ENCODE measurements around the gene KCNT1. TPM values are rescaled to one million over a fixed set of nuclear protein-coding genes. Genes with fewer than 3 reads are reported as not detected.

Gene KCNT1
- total RNA-seq, 4 donors from 2014 or later, result 0.09 TPM; not detected in 3

GRCh38 chr9:135766707-135767106, 64.7 kb downstream of the KCNT1 start:
- no peaks in the 10 kb centered on the region for H3K4me1 ChIP-seq
- peaks cover 0 to 12% (median 0%) of the 10 kb centered on the region in 4 donors for H3K27me3 ChIP-seq
- H3K4me3 ChIP-seq, result no peak overlapping the region
- TF ChIP-seq POLR2A (IDR thresholded peaks at IDR 0.05) (no peak), CTCF (IDR thresholded peaks at IDR 0.05) (no peak)
- peaks cover 0 to 16% (median 9%) of the 10 kb centered on the region in 3 donors for H3K9me3 ChIP-seq
- no peaks in the 10 kb centered on the region for H3K36me3 ChIP-seq
- 67 to 71% methylated on average over 2 of the region's 4 CpGs for WGBS, 2 donors
- intact Hi-C loops (cut with DNase I), result no loop called here
- no peak overlapping the region for H3K27ac ChIP-seq
- no peak for DNase-seq

- peaks cover 0 to 32% (median 0%) of the 10 kb centered on the region in 4 donors for H3K27me3 ChIP-seq
- no peak for DNase-seq
- H3K9me3 ChIP-seq, result peaks cover 0 to 16% (median 9%) of the 10 kb centered on the region in 3 donors
- H3K4me3 ChIP-seq, result no peak overlapping the region
- TF ChIP-seq POLR2A (IDR thresholded peaks at IDR 0.05) (no peak), CTCF (IDR thresholded peaks at IDR 0.05) (no peak)
- intact Hi-C loops (cut with DNase I), result no loop called here
- H3K27ac ChIP-seq, result no peak overlapping the region
- H3K36me3 ChIP-seq, result no peaks in the 10 kb centered on the region
- 84 to 93% methylated on average over 5 to 29 of the region's 43 CpGs for WGBS, 2 donors
- no peaks in the 10 kb centered on the region for H3K4me1 ChIP-seq
Observed at GRCh38 chr9:135768516-135769218, 66.7 kb downstream of the KCNT1 start.

- H3K9me3 ChIP-seq, result peaks cover 0 to 16% (median 9%) of the 10 kb centered on the region in 3 donors
- intact Hi-C loops (cut with DNase I), result no loop called here
- H3K4me3 ChIP-seq, result no peak overlapping the region
- no peak overlapping the region for H3K27ac ChIP-seq
- H3K27me3 ChIP-seq, result peaks cover 0 to 33% (median 0%) of the 10 kb centered on the region in 4 donors
- no peak for DNase-seq
- H3K36me3 ChIP-seq, result no peaks in the 10 kb centered on the region
- H3K4me1 ChIP-seq, result no peaks in the 10 kb centered on the region
- 80 to 88% methylated on average over 2 to 18 of the region's 32 CpGs for WGBS, 2 donors
- TF ChIP-seq POLR2A (IDR thresholded peaks at IDR 0.05) (no peak), CTCF (IDR thresholded peaks at IDR 0.05) (no peak)
Observed at GRCh38 chr9:135769489-135770202, 67.7 kb downstream of the KCNT1 start.

- Histone ChIP-seq H3K4me3 (no peak overlapping the region), H3K27me3 (peaks cover 0 to 38% (median 0%) of the 10 kb centered on the region in 4 donors), H3K36me3 (no peaks in the 10 kb centered on the region), H3K9me3 (peaks cover 0 to 15% (median 9%) of the 10 kb centered on the region in 3 donors), H3K27ac (no peak overlapping the region), H3K4me1 (no peaks in the 10 kb centered on the region)
- no peak for DNase-seq
- 49% methylated on average over 4 of the region's 19 CpGs; no CpG with 5 or more reads in 1 of the 2 donors for WGBS, 2 donors
- intact Hi-C loops (cut with DNase I), result no loop called here
- no peak for TF ChIP-seq POLR2A (IDR thresholded peaks at IDR 0.05)
- TF ChIP-seq CTCF (IDR thresholded peaks at IDR 0.05), result no peak
Observed at GRCh38 chr9:135770203-135770535, 68.2 kb downstream of the KCNT1 start.

- no peak for TF ChIP-seq CTCF (IDR thresholded peaks at IDR 0.05)
- TF ChIP-seq POLR2A (IDR thresholded peaks at IDR 0.05), result no peak
- Histone ChIP-seq H3K9me3 (peaks cover 0 to 9% (median 3%) of the 10 kb centered on the region in 3 donors), H3K27ac (no peak overlapping the region), H3K4me3 (no peak overlapping the region), H3K27me3 (peaks cover 0 to 43% (median 0%) of the 10 kb centered on the region in 4 donors), H3K4me1 (no peaks in the 10 kb centered on the region), H3K36me3 (no peaks in the 10 kb centered on the region)
- 93 to 100% methylated on average over 1 to 3 of the region's 26 CpGs for WGBS, 2 donors
- no peak for DNase-seq
- intact Hi-C loops (cut with DNase I), result no loop called here
Observed at GRCh38 chr9:135770771-135771170, 68.8 kb downstream of the KCNT1 start.

Data from esophagus squamous epithelium (tissue), 5 donors.